ENCODE measurements around the gene KCNMA1.

KCNMA1 gene

DNA sequence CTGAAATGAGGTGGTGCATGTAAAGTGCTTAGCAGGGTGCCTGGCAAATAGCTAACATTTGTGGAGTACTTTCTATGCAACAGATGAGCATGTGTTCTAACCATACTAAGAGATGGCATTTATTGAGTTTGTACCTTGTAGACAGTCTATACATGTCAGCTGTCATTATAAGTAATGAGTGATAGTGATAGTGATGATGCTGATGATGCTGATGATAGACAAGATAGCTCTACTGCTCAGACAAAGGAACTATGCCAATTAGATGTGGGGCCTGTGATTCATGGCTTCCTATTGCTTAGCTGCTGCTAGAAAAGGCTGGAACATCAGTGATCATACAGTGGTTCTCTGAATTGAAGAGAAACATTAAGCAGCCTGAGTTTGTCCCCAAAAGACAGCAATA lies 585.8 kb downstream of the KCNMA1 start:
- DNase-seq = no peak

DNA sequence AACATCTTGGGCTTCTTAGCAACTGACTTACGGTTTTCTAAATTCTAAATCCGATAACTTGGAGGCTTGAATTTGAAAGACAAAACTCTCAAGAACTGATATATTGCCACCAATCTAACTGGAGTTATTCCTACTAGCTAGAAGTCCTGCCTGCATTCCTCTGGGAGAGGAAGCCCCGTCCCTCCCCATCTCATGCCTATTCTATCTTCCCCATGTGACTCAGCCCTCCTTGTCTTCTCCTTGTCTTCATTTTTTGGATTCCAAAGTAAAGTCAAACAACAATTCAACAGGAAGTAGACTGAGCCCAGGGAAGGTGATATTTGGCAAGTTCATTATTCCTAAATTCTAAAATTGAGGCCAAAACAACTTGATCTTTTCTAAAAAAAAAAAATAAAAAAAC lies 587.7 kb downstream of the KCNMA1 start:
- no peak for DNase-seq

DNA sequence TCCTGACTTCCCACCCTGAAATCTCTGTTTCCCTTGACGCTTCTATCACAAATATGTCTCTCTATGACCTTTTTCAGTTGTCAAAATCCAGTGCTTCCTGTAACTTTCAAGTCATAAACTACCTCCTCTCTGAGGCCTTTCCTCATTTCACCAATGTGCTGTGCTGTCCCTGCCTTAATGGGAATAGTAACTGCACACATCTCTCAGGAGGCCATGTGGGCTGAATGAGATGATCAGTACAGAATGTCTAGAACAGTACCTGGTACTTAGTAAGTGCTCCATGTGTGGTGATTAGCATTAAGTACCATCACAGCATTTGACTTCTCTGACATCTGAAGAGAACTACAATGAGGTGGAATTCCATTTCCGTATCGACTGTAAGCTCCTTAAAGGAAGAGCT lies 588.5 kb downstream of the KCNMA1 start:
- no peak for DNase-seq

DNA sequence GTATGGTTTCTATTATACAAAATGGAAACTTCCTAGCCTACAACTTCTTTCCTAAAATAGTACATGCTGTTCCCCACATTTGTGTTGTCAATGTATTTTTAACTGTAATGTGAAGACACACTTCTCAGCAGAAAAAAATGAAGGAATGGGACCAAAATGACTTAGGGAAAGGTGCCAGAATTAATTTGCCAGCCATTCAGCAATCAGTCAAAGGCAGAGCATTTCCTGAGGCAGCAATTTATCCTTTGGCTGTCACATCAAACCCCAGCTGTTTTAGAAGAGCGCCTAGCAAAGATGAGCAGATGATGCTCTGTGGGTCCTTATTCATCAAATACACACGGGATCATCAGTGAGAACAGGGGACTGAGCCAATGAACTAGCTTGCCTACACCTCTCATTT lies 592.5 kb downstream of the KCNMA1 start:
- no peak for DNase-seq

DNA sequence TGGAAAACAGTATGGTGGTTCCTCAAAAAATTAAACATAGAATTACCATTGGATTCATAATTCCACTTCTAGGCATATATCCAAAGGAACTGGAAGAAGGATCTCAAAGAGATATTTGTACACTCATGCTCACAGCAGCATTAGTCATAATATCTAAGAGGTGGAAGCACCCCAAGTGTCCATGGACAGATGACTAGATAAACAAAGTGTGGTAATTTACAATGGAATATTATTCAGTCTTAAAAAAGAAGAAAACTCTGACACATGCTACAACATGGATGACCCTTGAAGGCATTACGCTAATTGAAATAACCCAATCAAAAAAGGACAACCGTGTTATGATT lies 594.2 kb downstream of the KCNMA1 start:
- DNase-seq = no peak

DNA sequence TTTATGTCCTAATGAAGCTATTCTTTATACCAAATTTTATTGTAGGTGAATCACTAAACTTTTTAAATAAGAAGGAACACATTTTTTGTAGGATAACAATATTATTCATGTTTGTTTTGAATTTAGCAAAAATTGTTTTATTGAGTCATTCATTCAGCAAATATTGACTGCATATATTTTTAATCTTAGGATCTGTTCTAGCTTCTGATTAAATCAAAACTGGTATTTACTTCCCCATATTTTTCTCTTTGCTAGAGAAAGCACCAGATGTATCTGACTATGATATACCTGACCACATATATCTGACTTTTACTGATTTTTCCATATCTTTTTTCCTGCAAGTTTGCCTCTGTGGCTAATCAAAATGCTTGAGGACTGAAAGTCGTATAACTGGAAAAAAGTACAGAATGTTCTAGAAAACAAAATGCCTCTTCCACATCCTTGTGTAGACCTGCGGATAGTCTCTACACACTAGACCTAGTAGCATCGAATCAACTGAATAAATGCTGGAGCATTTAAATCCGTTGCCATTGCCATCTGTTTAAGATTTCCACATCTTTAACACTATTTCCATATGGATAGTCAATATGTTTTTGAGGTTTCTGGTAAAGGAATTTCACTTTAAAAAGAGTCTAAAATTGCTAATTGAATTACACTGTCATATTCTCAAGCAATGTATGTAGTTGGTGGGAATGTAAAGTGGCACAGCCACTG lies 594.7 kb downstream of the KCNMA1 start:
- no peak for DNase-seq

DNA sequence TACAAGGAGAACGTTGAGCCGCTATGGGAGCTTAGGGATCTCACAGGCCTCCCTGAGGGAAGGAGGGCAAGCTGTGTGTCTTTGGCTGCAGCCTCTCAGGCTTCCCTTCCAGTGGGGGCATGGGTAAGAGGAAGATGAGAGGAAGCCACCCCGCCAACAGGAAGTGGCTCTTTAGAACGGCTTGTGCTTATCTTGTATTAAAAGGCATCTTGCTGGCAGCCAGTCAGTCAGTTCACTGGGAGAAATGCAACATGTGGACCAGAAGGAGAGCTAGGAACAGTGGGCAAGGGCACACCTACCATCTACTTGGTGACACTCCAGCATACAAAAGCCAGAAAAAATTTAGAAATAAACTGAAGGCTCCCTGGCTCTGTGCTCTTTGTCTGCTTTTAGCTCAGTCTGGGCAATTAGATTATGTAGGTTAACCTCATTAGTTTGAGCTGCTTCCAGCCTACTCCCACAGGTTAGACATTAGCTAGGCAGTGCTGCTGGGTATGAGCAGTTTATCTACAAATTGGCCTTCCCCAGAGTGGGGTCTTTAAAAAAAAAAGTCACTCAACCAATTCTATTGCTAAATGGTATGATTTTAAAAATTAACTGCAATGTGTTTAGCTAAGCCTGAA lies 595.9 kb downstream of the KCNMA1 start:
- peak; percentile 84 for DNase-seq

DNA sequence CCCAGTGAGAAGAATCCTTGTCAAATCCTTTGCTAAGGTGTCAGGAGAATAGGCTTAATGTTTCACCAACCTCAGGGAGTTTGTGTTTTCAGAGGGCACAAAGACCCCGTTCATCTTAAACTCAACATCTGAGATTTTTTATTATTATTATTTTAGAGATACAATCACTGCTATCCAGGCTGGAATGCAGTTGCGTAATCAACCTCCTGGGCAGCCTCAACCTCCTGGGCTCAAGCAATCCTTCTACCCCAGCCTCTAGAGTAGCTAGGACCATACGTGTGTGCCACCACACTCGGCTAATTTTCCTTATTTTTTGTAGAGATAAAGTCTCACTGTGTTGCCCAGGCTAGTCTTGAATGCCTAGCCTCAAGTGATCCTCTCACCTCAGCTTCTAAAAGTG lies 599.2 kb downstream of the KCNMA1 start:
- DNase-seq = no peak

DNA sequence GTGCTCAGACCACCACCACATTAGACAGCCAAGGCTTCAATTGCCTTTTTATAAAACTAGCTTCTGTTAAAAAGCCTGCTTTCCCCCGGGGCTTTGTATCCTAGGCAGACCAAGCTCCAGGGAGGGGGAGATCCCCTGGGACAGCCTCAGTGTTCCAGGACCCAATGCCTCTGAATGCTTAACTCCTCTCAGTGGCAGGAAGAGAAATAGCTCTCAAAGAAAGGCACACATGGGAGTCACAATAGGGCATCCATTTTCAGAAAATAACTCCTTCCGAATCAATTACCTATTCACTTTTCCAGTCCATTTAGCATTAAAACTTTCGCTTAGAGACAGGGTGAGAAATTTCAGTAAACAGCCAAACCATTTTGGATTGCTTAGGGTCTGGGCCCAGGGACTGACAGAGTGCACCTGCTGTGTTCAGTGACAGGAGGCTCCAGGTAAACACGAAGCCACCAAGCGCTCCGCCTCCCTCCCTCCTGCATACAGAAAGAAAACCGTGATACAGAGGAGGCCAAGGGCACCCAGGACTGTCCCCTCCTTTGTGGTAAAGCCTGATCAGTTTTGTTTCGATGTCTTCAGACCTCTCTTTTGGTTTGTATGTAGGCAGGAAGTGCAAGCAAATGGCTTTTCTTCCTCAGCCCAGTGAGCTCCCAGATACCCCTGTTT lies 599.7 kb downstream of the KCNMA1 start:
- DNase-seq = peak; percentile 12

DNA sequence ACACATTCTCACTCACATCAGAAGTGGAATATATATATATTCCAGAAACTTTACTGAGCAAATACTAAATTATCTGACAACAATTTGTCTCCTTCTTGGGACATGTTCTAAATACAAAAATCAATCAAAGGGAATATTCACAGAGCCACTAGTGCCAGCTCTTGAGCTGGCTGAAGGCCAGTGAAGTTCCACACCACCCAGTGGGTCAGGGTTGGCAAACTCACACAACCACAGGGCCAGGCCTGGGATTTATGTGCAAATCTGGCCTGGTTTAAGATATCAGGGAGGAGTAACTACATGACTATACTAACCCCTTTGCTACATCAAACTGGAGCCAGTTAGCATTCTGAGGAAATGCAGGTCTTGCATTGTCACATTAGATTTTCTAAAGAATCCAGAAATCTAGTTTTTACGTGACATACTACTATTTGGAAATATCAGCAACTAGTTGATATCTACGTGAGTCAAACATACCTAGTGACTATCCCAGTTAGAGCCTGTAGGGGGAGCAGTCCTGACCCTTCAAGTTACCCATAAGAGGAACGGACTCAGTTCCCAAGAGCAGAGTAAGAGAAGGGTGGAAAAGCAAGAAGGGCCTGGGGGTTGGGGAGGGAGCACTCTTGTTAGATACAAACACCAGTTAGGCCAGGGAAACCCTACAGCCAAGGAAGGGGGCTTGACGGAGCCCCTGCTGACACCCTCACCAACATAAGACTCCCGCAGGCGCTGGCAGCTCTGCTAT lies 600.4 kb downstream of the KCNMA1 start:
- DNase-seq = peak; percentile 68

DNA sequence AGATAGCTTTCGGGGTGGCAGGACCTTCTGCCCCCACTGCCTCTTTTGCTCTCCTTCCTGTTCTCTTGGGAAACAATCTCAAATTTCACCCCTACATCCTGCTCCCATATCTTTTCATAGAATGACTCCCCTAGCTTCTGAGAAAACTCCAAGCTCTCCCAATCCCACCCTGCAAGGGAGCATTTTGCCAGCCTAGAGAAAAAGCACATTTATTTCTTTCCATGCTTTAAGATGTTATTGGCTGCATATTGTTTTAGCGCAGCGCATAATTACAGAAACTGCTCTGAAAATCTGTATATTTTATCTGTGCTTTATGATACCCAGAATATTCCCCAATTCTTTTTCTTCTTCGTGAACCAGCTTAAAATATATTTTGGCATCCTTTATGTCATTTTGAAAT lies 601.3 kb downstream of the KCNMA1 start:
- DNase-seq = no peak

DNA sequence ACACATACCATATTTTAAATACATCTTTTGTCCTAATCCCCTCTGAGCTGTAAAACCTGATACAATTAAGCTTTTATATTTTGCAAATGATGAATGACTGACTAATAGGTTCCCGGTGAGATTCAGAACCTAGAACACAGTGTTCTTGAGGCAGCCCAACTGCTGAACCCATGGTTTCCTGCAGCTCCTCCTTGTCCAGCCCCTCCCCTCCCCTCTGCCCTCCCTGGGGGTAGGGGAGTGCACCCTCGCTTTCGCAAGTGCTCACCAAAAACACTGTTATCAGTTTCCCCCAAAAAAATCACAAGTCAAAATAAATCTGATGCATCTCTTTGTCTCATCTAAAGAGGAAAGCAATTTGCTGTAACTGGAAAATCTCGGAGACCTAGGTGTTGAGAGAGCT lies 602.8 kb downstream of the KCNMA1 start:
- DNase-seq = no peak

DNA sequence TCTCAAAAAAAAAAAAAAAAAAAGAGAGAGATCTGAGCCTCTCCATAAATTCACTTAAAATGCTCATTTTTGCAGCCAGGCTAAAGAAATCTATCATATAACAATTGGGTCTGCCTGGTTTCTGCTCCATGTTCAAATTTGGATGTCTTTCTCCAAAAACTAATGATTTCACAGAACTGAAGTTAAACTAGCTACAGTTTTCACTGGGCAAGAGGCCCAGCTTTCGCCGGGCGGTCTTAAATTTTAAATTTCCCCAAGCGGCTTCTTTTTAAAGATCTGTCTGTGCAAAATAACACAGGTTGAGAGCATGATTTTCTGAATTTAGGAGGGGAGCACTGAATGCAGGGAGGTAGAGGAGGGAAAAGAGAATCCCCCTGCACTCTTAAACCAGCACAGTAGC lies 603.4 kb downstream of the KCNMA1 start:
- no peak for DNase-seq

DNA sequence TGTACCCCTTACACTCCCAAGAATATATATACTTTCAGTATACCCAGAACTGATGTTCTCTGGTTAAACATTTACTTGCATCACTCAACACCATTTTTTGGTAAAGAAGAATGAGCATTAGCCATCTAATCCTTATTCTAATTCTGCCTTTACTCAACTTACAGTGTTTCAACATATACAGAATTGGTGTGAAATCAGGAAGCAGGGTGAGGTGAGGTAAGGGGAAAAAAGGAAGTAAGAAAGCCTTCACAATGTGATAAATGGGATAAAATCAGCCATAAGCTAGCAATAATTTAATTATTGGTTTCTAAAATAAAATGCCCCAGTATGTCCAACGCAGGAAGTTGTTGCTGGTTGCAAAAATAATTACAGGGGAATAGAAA lies 605.4 kb downstream of the KCNMA1 start:
- DNase-seq = no peak

DNA sequence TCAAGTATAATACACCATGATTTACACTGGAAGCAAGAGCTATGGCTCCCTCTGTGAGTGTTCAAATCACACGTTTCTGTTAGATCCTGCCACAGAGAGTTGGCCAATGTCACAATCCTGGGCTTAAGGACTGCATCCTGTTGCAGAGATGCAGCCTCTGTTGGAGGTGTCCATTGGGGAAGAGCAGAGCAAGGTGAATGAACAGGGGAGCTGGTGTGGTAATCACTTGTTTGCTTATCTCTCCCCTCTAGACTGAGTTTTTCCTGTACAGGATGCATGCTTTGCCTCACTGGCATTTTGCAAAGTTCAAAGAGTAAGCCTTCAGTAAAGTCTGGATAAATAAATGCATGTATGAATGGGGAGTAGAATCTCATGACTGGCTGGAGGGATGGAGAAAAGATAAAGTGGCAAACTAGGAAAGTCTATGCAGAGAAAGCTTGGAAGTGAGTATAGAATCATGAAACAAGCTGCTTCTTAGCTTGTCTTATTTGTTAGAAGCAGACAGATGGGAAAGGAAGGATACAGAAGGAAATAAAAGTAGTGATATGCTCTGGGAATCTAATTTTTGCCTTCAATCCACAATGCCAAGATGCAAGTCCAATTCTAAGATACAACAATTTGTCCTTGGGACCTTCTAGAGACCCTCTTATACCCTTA lies 605.9 kb downstream of the KCNMA1 start:
- no peak for DNase-seq

DNA sequence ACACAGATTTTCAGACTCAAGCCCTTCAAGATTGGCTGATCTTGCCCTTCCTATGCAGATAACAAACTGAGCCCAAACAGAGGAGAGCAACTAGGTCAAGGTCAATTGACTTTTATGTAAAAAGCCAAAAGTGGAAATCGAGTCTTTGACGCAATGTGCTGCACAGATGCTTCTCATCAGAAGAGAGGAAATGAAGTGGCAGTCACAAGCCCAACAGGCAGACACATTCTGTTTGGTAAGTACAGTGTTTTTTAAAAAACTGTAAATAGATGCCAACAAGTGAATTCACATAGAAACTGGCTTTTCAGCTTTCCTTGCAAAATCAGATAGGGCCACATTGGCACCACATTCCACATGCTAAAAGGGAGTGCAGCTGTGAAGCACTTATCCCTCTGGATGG lies 606.6 kb downstream of the KCNMA1 start:
- DNase-seq = no peak

DNA sequence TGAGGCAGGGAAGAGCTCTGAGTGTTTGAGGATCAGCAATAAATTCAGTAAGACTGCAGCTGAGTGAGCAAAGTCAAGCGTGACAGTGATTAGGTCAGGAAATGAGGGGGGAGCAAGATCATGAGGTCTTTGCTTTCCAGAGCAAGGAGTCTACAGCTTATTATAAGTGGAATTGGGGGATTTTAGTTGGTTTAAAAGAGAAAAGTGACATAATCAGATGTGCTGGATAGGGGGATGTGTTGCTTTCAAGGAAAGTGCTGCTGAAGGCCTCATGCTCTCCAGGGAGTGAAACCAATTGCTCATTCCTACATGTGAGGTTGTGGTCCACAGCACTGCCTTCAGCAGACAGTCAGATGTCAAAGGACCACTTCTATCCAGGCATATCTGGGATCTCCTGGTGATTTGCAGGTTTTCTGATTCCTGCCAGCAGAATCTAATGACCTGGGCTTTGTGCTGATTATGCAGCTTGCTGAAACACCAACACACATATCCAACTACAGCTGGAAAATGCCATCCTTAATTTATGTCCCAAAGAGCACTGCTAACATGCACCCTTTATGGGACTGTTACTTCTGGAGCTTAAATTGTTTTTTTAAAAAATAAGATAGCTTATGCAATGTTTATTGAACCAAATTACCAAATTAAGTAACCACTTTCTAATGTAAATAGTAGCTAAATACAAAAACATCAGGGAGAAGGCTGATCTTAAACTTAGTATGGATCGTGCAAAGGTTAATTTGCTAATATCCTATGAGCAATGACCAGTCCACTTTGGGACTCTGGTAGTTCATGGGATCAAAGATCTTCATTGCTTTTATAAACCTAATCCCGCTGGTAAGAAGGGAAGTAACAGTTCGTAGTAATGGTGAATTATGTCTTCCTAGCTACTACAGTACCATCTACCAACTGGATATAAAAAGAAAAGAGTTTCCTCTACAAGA lies 607.6 kb downstream of the KCNMA1 start:
- DNase-seq = no peak

DNA sequence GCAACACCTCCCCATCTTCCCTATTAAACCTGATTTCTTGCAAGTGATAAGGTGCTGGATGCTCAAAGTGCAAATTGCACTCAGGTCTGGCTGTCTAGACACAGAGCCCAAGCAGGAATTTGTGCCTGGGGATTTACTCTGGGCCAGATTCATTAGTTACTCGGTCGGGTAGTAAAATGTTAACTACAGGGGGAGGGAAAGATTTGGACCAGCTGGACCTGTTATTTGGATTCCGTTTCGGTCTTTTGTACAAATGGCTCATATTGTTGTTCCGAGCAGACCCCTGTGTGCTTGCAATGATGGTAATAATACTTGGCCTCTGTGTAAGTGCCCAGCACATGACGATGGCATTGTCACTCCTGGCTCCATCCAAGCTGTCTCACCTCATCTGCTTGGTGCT lies 609.6 kb downstream of the KCNMA1 start:
- DNase-seq = no peak

DNA sequence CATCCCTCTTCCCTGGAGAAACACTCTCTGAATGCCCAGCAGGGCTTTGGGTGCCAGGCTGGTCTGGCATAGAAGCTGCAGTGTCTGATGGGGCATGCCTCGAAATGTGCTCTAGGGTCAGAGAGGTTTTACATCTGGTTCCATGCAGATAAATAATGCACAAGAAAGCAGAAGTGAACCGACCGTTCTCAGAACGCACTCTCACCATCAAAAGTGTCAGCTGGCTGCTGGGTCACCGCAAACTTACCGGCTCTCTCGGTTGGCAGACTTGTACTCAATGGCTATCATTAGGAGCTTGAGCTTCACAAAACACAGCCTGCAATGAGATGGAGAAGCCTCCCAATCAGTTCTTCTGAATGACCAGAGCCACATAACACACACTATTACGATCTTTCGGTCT lies 610.0 kb downstream of the KCNMA1 start:
- DNase-seq = no peak

DNA sequence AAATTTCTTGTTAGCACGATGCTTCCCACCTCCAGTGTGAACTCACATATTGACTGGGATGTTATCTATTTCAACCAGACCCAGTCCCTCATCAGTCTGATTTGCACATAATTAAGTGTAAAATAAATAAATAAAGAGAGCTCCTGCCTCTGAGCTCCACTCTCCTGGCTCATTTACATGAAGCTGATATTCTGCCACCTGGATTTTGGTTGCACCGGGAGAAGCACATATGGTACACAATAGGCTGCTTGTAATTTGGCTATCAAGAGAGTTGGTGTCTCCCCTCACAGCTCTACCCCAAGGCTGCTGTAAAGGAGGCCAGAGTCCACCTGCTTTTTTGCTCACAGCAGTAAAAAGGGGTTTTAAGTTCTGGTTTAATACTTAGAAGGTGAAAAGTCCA lies 610.5 kb downstream of the KCNMA1 start:
- no peak for DNase-seq

DNA sequence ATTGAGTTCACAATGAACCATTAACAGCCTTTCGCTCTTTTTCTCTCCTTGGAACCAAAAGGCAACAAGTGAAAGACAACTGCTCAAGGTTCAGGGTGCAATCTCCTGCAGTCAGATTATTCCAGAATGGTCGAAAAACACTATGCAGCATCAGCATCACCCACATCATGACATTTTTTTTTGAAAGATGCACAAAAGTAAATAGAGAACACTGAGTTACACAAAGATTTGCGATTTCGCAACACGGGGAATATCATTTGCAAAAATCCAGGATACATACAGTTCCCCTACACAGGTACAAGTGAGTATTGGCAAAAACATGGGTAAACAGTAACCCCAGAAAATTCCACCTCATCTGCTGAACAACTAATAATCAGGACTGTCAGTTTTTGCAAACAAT lies 611.5 kb downstream of the KCNMA1 start:
- no peak for DNase-seq

DNA sequence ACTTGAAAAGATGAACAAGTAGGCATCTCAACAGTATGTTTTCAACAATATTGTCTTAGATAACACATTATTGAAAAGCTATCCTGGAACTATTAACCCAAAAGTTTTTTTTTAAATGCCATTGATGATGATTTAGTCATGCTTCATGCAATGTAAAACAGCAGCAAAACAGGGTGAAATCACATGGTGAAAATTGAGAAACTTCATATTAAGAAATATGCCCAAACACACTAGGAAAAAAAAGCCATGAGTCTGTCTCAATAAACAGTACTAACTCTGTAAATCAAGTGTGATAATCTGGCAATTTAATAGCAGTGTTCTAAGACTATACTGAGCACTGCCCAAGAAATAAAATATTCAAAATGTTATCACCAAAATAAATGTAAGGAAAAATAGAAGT lies 613.1 kb downstream of the KCNMA1 start:
- no peak for DNase-seq
